Skeletal muscle satellite cell (primary cell): ENCODE data around the gene SLC44A5. TPM values are rescaled to one million over a fixed set of nuclear protein-coding genes. Genes with fewer than 3 reads are reported as not detected.
"Not testable (repeated sequence)": the region's sequence is repeated elsewhere in the genome, so short reads cannot be mapped to it uniquely, and the experiment has no call there.

Experiments used
- H3K27me3 ChIP-seq: 2 replicates; pipeline ENCODE4 v1.7.0; 2013; ENCODE audit warnings: low read length; ENCODE audit not compliant: control insufficient read depth, insufficient read depth
- H3K36me3 ChIP-seq: 2 replicates; pipeline ENCODE4 v1.7.0; 2013; ENCODE audit warnings: mild to moderate bottlenecking, control low read depth, low read length; ENCODE audit not compliant: insufficient read depth
- H3K4me1 ChIP-seq: 2 replicates; pipeline ENCODE4 v1.7.0; 2013; ENCODE audit warnings: low read length; ENCODE audit not compliant: control insufficient read depth, insufficient read depth
- H3K4me2 ChIP-seq: 2 replicates; pipeline ENCODE4 v1.7.0; 2013; ENCODE audit warnings: mild to moderate bottlenecking, low read length
- H3K4me3 ChIP-seq: 2 replicates; pipeline ENCODE4 v1.7.0; 2013; ENCODE audit warnings: low read length
- H3K9ac ChIP-seq: 2 replicates; pipeline ENCODE4 v1.7.0; 2013; ENCODE audit warnings: mild to moderate bottlenecking, low read depth, low read length, moderate library complexity
- H3K9me3 ChIP-seq: replicated peaks from 2 replicates; pipeline ENCODE4 v1.7.0; 2013; ENCODE audit warnings: mild to moderate bottlenecking, control low read depth, low read length
- total RNA-seq: library from RNA; depleted of rRNA; stranded (reverse); fragments of >200 nt; gene quantifications from 2 replicates; pipeline ENCODE4 v1.2.3, GENCODE V29; 2012; rRNA removed

SLC44A5 gene
- not detected in 2 replicates for total RNA-seq

DNA sequence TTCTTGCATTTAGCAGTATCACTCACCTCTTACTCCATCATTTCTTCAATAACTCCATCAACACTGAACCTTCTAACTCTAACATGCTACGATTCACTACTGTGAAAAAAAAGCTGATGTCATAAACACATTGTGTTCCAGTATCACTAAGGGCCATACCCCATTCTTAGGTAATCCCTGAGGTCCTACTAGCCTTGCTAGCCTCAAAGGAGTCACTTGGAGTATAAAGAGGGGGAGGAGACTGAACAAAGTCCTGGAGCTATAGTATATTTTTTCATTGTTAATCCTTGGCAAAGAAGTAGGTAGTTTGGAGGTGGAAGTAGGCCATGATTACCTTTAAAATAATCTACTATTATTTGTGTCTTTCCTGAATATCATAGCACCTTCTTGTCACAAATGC lies at the start of gene SLC44A5:
TSS of gene SLC44A5 (minus strand) at position 101 of the 400 bp plus-strand sequence. CDS start 69,667 bp downstream, outside the sequence.
- H3K9me3 ChIP-seq = no peaks in the 10 kb centered on the region
- no peak within 1 kb of the TSS for H3K4me2 ChIP-seq
- no peak within 1 kb of the TSS for H3K4me3 ChIP-seq
- H3K27me3 ChIP-seq = peaks cover 48% of the 10 kb centered on the region
- peaks cover 5% of the 10 kb centered on the region for H3K4me1 ChIP-seq
- no peak within 1 kb of the TSS for H3K9ac ChIP-seq
- H3K36me3 ChIP-seq = no peaks in the 10 kb centered on the region

DNA sequence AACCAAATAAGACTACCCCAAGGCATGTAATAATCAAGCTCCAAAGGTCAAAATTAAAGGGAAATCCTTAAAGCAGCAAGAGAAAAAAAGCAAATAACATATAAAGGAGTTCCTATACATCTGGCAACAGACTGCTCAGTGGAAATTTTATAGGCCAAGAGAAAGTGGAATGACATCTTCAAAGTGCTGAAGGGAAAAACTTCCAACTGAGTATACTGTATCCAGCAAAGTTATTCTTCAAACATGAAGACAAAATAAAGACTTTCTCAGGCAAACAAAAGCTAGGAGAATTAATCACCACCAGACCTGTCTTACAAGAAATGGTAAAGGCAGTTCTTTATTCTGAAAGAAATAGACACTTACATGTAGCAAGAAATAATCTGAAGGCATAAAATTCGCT lies 45.0 kb upstream of the SLC44A5 start:
- no peaks in the 10 kb centered on the region for H3K4me1 ChIP-seq
- no peak overlapping the region for H3K9ac ChIP-seq
- no peaks in the 10 kb centered on the region for H3K9me3 ChIP-seq
- H3K27me3 ChIP-seq = no peaks in the 10 kb centered on the region
- no peaks in the 10 kb centered on the region for H3K36me3 ChIP-seq
- H3K4me2 ChIP-seq = no peak overlapping the region
- no peak overlapping the region for H3K4me3 ChIP-seq

DNA sequence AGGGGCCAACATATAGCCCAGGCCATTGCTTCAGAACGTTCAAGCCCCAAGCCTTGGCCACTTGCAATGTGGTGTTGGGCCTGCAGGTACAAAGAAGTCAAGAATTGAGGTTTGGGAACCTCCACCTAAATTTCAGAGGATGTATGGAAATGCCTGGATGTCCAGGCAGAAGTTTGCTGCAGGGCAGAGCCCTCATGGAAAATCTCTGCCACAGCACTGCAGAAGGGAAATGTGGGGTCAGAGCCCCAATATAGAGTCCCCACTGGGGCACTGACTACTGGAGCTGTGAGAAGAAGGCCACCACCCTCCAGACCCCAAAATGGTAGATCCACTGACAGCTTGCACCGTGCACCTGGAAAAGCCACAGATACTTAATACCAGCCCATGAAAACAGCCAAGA lies 36.3 kb upstream of the SLC44A5 start:
- H3K27me3 ChIP-seq, H3K36me3 ChIP-seq, H3K4me1 ChIP-seq, H3K9me3 ChIP-seq, H3K9ac ChIP-seq, H3K4me2 ChIP-seq, H3K4me3 ChIP-seq: not testable (repeated sequence)

DNA sequence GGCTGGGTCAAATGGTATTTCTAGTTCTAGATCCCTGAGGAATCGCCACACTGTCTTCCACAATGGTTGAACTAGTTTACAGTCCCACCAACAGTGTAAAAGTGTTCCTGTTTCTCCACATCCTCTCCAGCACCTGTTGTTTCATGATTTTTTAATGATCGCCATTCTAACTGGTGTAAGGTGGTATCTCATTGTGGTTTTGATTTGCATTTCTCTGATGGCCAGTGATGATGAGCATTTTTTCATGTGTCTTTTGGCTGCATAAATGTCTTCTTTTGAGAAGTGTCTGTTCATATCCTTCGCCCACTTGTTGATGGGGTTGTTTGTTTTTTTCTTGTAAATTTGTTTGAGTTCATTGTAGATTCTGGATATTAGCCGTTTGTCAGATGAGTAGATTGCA lies 34.2 kb upstream of the SLC44A5 start:
- not testable (repeated sequence) for H3K9ac ChIP-seq, H3K4me1 ChIP-seq, H3K36me3 ChIP-seq, H3K4me3 ChIP-seq, H3K4me2 ChIP-seq, H3K9me3 ChIP-seq, H3K27me3 ChIP-seq

DNA sequence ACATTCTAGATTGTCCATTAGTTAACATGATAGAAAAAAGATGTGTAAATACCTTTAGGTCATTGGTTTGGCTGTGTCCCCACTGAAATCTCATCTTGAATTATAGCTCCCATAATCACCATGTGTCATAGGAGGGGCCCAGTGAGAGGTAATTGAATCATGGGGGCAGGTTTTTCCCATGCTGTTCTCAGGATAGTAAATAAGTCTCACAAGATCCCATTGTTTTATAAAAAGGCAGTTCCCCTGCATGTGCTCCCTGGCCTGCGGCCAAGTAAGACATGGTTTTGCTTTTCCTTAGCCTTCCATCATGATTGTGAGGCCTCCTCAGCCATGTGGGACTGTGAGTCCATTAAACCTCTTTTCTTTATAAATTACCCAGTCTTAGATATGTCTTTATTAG lies 32.5 kb upstream of the SLC44A5 start:
- no peaks in the 10 kb centered on the region for H3K4me1 ChIP-seq
- no peaks in the 10 kb centered on the region for H3K27me3 ChIP-seq
- no peaks in the 10 kb centered on the region for H3K9me3 ChIP-seq
- no peak overlapping the region for H3K4me2 ChIP-seq
- H3K9ac ChIP-seq = no peak overlapping the region
- no peak overlapping the region for H3K4me3 ChIP-seq
- no peaks in the 10 kb centered on the region for H3K36me3 ChIP-seq

DNA sequence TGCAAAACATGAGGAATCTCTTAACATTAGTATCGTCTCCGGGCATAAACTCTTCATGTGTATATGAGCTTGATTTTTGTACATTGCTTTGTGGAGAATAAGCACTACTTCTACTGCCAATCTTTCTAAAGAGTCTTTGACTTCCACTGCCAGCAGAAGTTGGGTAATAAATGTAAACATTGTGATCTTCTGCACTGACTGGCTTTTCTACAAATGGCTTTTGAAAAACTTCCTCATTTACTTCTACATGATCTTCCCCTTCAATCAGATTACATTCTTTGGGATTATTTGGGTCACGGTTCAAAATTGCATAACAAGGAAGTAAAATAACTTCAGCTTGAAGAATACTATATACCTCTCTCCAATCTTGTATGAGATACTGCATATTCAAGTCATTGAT lies 30.4 kb upstream of the SLC44A5 start:
- no peaks in the 10 kb centered on the region for H3K4me1 ChIP-seq
- no peak overlapping the region for H3K4me3 ChIP-seq

DNA sequence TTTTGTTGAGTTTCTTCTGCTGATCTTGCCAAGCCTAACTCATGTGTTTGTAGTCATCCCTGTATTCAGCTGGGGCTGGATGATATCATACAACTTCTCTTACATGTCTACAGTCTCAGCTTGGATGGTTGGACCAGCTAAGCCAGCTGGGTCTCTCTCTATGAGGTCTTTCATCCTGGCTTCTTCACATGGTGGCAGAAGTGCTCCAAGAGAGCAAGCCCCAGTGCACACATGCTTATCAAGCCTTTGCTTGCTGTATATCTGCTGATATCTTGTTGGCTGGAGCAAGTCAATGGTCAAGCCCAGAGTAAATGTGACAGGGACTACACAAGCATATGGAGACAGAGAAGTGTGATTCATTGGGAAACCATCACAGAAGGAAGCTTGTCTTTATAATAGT lies 29.2 kb upstream of the SLC44A5 start:
- no peaks in the 10 kb centered on the region for H3K9me3 ChIP-seq
- H3K9ac ChIP-seq = no peak overlapping the region
- H3K4me1 ChIP-seq = no peaks in the 10 kb centered on the region
- no peaks in the 10 kb centered on the region for H3K27me3 ChIP-seq
- H3K36me3 ChIP-seq = no peaks in the 10 kb centered on the region
- no peak overlapping the region for H3K4me3 ChIP-seq
- no peak overlapping the region for H3K4me2 ChIP-seq

More for the DNA sequence above, 30.4 kb upstream of the SLC44A5 start:
- no peak overlapping the region for H3K4me2 ChIP-seq
- no peaks in the 10 kb centered on the region for H3K27me3 ChIP-seq
- H3K9me3 ChIP-seq = no peaks in the 10 kb centered on the region
- no peaks in the 10 kb centered on the region for H3K36me3 ChIP-seq
- no peak overlapping the region for H3K9ac ChIP-seq

DNA sequence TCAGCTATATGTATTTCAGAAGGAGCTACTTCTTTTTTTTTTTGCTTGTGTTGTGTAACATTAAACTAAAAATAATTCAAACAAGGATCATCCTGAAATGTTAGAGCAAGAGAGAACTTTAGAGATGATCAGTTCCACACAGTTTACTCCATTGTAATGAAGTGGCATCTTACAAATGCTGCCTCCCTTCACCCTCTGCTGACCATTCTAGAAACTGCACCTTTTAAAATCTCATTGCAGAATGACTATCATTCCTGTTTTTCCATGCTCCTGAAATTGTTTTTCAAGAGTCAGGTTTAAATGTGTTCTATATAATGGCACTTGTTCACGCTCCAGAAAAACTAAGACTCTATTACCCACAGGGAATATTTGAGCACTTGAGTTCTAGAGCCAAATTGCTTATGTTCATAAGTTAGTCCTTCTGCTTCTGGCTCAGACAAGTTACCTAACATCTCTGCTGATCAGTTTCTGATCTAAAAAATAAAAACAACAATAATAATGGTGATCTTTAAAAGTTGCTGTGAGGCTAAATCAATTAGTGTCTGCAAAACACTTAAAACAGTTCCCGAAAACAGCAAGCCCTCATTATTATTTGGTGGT lies 21.5 kb upstream of the SLC44A5 start:
- Histone ChIP-seq H3K9ac (no peak overlapping the region), H3K4me1 (no peaks in the 10 kb centered on the region), H3K4me2 (no peak overlapping the region), H3K36me3 (no peaks in the 10 kb centered on the region), H3K27me3 (peaks cover 5% of the 10 kb centered on the region), H3K9me3 (no peaks in the 10 kb centered on the region), H3K4me3 (no peak overlapping the region)

DNA sequence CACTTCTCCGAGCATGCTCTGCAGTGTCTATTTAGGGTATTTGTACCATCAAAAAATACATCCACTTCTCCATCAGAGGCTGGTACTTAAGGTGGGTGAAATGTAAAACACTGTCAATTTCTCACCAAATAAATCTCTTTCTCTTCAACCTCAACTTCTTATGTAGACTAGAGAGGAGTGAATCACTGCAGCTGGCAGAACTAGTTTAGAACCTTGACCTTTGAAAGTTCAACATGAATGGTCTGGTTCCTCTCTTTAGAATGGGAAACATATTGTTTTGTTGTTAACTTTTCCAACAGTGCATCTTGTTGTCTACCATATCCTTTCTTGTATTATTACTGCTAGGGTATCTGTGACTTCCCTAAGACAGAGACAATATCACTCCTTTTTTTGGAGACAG lies 20.1 kb upstream of the SLC44A5 start:
- Histone ChIP-seq H3K9ac (no peak overlapping the region), H3K9me3 (no peaks in the 10 kb centered on the region), H3K4me3 (no peak overlapping the region), H3K36me3 (no peaks in the 10 kb centered on the region), H3K4me2 (no peak overlapping the region), H3K4me1 (no peaks in the 10 kb centered on the region), H3K27me3 (peaks cover 5% of the 10 kb centered on the region)

DNA sequence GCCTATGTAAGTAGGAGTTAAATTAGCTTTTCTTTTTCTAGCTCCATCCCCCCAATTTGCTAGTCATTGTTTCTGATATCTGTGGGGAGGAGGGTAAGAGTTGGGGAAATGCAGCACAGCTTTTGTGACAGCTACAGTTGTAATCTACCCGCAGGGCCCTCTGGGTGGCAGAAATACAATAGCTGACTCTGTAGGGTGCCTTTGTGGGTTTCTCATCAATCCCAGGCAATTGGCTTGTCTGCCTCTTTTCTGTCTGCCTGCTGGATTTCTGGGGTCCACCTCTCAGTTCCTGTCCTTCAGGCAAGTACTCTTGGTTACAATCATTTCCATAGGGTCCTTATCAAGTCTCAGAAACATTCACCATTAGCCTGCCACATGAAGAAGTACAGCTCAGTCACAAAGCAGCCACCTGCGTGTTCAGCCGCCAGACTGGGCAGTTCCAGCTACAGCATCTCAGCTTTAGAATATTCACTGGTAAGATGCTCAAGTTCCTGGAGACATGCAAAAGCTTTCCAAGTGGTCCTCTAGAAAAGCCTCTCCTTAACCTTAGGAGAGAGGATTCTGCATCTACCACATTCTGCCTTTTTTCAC lies 19.2 kb upstream of the SLC44A5 start:
- no peaks in the 10 kb centered on the region for H3K4me1 ChIP-seq

DNA sequence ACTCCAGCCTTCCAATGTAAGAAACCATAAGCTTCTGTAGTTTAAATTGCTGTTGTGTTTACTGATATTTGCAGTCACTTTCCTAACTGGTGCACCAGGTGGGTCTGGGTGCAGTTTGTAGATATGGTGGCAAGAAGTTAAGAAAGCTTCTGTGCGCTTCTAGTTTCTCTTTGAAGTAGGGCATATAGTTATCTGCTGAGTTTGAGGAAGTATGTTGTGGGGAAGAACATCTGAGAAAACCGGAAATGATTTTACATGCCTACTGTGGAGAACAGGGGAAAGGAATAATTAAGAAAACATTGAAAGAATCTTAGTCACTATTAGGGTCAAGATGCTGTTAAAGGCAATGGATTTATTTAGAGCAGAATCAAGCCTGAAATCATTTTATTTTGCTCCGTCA lies 14.9 kb upstream of the SLC44A5 start:
- no peak overlapping the region for H3K4me2 ChIP-seq
- H3K4me1 ChIP-seq = no peaks in the 10 kb centered on the region
- H3K9ac ChIP-seq = no peak overlapping the region
- H3K27me3 ChIP-seq = peaks cover 5% of the 10 kb centered on the region
- H3K9me3 ChIP-seq = no peaks in the 10 kb centered on the region
- no peaks in the 10 kb centered on the region for H3K36me3 ChIP-seq
- H3K4me3 ChIP-seq = no peak overlapping the region

More for the DNA sequence above, 19.2 kb upstream of the SLC44A5 start:
- H3K4me3 ChIP-seq = no peak overlapping the region
- H3K27me3 ChIP-seq = peaks cover 5% of the 10 kb centered on the region
- no peak overlapping the region for H3K4me2 ChIP-seq
- H3K9me3 ChIP-seq = no peaks in the 10 kb centered on the region
- H3K36me3 ChIP-seq = no peaks in the 10 kb centered on the region
- H3K9ac ChIP-seq = no peak overlapping the region

DNA sequence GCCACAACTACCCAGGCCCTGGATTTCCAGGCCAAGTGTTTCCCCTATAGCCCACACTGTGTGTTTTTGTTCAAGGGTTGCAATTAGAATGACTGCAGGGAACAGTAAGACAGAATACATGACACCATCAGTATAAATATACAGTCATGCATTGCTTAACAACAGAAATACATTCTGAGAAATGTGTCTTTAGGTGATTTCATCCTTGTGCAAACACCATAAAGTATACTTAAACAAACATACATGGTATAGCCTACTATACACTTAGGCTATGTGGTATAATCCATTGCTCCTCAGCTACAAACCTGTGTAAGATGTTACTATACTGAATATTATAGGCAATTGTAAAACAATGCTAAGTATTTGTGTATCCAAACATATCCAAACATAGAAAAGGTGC lies 7.5 kb upstream of the SLC44A5 start:
- no peak overlapping the region for H3K4me2 ChIP-seq
- H3K36me3 ChIP-seq = no peaks in the 10 kb centered on the region
- H3K4me1 ChIP-seq = peaks cover 5% of the 10 kb centered on the region
- H3K9me3 ChIP-seq = no peaks in the 10 kb centered on the region
- H3K27me3 ChIP-seq = peaks cover 47% of the 10 kb centered on the region
- no peak overlapping the region for H3K9ac ChIP-seq
- no peak overlapping the region for H3K4me3 ChIP-seq
